Epithelial cell of prostate (primary cell): ENCODE data around the gene CCDC85B.

Source experiments
- DNase-seq: peaks from one replicate; pipeline ENCODE4 v3.0.0-alpha.2; 2011; ENCODE audit warnings: low read depth, low spot score
- H3K27ac ChIP-seq: fragments of 450-650 bp; 2 replicates; pipeline ENCODE4 v1.5.1; 2017; ENCODE audit warnings: mild to moderate bottlenecking

Gene CCDC85B

DNA sequence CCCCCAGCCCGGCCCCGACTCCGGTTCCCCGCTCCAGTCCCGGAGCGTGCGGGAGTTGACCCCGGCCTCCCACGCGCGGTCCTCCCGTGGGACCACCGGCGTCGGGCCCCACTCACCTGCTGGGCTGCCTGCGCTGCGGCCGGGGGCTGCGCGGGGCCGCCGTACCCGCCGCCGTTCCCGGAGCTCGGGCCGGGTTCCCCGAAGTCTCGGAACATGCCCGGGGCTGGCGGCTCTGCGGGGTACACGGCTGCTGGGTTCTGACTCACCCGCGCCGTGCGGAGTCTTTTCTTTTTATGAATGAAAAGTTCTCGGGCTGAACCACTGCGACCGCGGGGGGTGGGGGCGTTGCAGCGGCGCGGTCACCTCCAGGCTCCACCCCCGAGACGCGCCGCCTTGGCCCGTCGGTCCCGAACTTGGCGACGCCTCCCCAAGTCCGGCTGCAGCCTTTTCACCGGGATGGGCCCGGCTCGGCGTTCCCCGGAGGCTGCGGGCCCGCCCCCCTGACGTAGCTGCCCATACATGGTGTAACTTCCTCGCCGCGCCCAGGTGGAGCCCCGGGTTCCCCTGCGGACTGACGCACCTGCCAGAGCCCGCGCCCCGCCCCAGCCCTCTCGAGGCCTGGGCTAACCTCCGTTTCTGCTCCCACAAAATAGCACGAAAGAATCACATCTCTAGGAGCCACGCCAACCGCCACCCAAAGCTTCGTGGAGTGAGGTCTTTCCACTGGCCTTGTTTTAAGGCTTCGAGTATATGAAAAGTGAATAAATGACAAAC, 9.8 kb downstream of the CCDC85B start, which contains the start of gene FOSL1:
TSS of gene FOSL1 (minus strand) at position 264 of the 774 bp plus-strand sequence. CDS start at position 215, 49 bp downstream.
- DNase-seq = peak; percentile 96
- peak within 1 kb of the TSS; percentile 100 for H3K27ac ChIP-seq

DNA sequence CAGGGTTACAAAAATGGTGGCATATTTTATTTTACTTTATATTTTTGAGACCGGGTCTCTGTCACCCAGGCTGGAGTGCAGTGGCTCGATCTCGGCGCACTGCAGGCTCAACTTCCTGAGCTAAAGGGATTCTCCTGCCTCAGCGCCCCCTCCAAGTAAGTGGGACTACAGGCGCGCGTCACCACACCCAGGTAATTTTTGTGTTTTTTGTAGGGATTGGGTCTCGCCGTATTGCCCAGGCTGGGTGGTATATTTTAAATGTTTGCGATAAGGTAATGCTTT, 10.4 kb downstream of the CCDC85B start:
- no peak for DNase-seq
- H3K27ac ChIP-seq = peak overlapping the region; percentile 100

GRCh38 chr11:65903068-65903481, 12.6 kb downstream of the CCDC85B start:
- H3K27ac ChIP-seq = peak overlapping the region; percentile 100
- DNase-seq = no peak

GRCh38 chr11:65903715-65904114, 13.2 kb downstream of the CCDC85B start:
- H3K27ac ChIP-seq = peak overlapping the region; percentile 100
- no peak for DNase-seq

GRCh38 chr11:65906602-65907001, 16.1 kb downstream of the CCDC85B start:
- DNase-seq = no peak
- peak overlapping the region; percentile 48 for H3K27ac ChIP-seq

GRCh38 chr11:65907878-65908277, 17.4 kb downstream of the CCDC85B start:
- no peak for DNase-seq

GRCh38 chr11:65911682-65912568, 21.5 kb downstream of the CCDC85B start:
- DNase-seq = no peak
- H3K27ac ChIP-seq = peak overlapping the region; percentile 99

More at GRCh38 chr11:65907878-65908277, 17.4 kb downstream of the CCDC85B start:
- H3K27ac ChIP-seq = no peak overlapping the region

DNA sequence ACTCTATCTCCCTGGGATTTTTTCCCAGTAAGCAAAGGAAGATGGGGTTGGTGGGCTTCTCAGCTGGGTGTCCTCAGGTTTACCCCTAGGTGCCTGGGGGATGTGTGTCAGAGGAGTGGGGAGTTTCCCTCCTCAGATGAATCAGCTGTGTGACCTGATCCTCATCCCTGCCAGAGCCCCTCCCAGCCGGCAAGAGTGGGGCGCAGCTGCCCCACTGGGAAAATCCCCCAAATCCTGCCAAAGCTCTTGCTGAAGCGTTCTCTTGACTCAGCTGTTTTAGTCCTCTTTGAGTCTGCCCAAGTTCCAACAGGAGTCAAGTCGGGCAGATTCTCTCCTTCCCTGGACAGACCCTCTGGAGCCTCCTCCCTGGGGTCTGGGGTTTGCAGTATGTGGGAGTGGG, 22.4 kb downstream of the CCDC85B start:
- peak overlapping the region; percentile 99 for H3K27ac ChIP-seq
- no peak for DNase-seq

GRCh38 chr11:65915101-65915820, 24.8 kb downstream of the CCDC85B start:
- H3K27ac ChIP-seq = peak overlapping the region; percentile 99
- DNase-seq = no peak

- peak; percentile 74 for DNase-seq
- peak overlapping the region; percentile 99 for H3K27ac ChIP-seq
Measured at GRCh38 chr11:65915821-65916251, 25.4 kb downstream of the CCDC85B start.

GRCh38 chr11:65916391-65916790, 25.9 kb downstream of the CCDC85B start:
- H3K27ac ChIP-seq = peak overlapping the region; percentile 99

GRCh38 chr11:65917077-65917433, 26.6 kb downstream of the CCDC85B start:
- H3K27ac ChIP-seq = peak overlapping the region; percentile 99
- DNase-seq = no peak

More at GRCh38 chr11:65916391-65916790, 25.9 kb downstream of the CCDC85B start:
- DNase-seq = no peak

GRCh38 chr11:65917434-65918210, 27.1 kb downstream of the CCDC85B start:
- DNase-seq = no peak
- H3K27ac ChIP-seq = peak overlapping the region; percentile 99

GRCh38 chr11:65918211-65919140, 28.0 kb downstream of the CCDC85B start, which contains the start of gene C11orf68:
Gene C11orf68, minus strand, starts transcription at chr11:65919062. Its CDS starts 31 bp downstream, at chr11:65919031.
- peak within 1 kb of the TSS; percentile 99 for H3K27ac ChIP-seq
- no peak for DNase-seq

GRCh38 chr11:65919141-65919572, 28.7 kb downstream of the CCDC85B start, which contains the start of gene DRAP1:
Gene DRAP1, plus strand, starts transcription at chr11:65919426. Its CDS starts 76 bp downstream, at chr11:65919502.
- peak within 1 kb of the TSS; percentile 99 for H3K27ac ChIP-seq
- DNase-seq = peak; percentile 90

GRCh38 chr11:65919573-65920371, 29.3 kb downstream of the CCDC85B start:
- H3K27ac ChIP-seq = peak overlapping the region; percentile 99
- DNase-seq = no peak

GRCh38 chr11:65920372-65920802, 29.9 kb downstream of the CCDC85B start:
- H3K27ac ChIP-seq = peak overlapping the region; percentile 99

More at GRCh38 chr11:65920372-65920802, 29.9 kb downstream of the CCDC85B start:
- no peak for DNase-seq
